ENCODE data around the gene SH3PXD2B.

The SH3PXD2B gene

GRCh38 chr5:172466062-172466461, 11.7 kb upstream of the SH3PXD2B start:
- no peak for TF ChIP-seq CTCF (IDR thresholded peaks at IDR 0.05; ENCODE audit: low read length, missing control alignments)
- no peak for DNase-seq (ENCODE audit: low read depth)
- no peak overlapping the region for H3K4me3 ChIP-seq (replicated peaks; ENCODE audit: low read depth, low read length)

GRCh38 chr5:172463031-172463430, 8.7 kb upstream of the SH3PXD2B start:
- H3K4me3 ChIP-seq (replicated peaks; ENCODE audit: low read depth, low read length), result no peak overlapping the region

GRCh38 chr5:172459783-172460165, 5.4 kb upstream of the SH3PXD2B start:
- H3K4me3 ChIP-seq (replicated peaks; ENCODE audit: low read depth, low read length), result no peak overlapping the region
- TF ChIP-seq CTCF (IDR thresholded peaks at IDR 0.05; ENCODE audit: low read length, missing control alignments), result no peak
- no peak for DNase-seq (ENCODE audit: low read depth)

More at GRCh38 chr5:172463031-172463430, 8.7 kb upstream of the SH3PXD2B start:
- TF ChIP-seq CTCF (IDR thresholded peaks at IDR 0.05; ENCODE audit: low read length, missing control alignments), result no peak
- no peak for DNase-seq (ENCODE audit: low read depth)

- no peak for TF ChIP-seq CTCF (IDR thresholded peaks at IDR 0.05; ENCODE audit: low read length, missing control alignments)
- no peak for DNase-seq (ENCODE audit: low read depth)
These were observed 4.9 kb upstream of the SH3PXD2B start for GRCh38 chr5:172458976-172459782.

GRCh38 chr5:172456076-172456722, 1.9 kb upstream of the SH3PXD2B start:
- no peak for DNase-seq (ENCODE audit: low read depth)
- no peak overlapping the region for H3K4me3 ChIP-seq (replicated peaks; ENCODE audit: low read depth, low read length)
- TF ChIP-seq CTCF (IDR thresholded peaks at IDR 0.05; ENCODE audit: low read length, missing control alignments), result no peak

More at GRCh38 chr5:172458976-172459782, 4.9 kb upstream of the SH3PXD2B start:
- no peak overlapping the region for H3K4me3 ChIP-seq (replicated peaks; ENCODE audit: low read depth, low read length)

- DNase-seq (ENCODE audit: low read depth), result peak; percentile 71
- no peak for TF ChIP-seq CTCF (IDR thresholded peaks at IDR 0.05; ENCODE audit: low read length, missing control alignments)
- H3K4me3 ChIP-seq (replicated peaks; ENCODE audit: low read depth, low read length), result peak overlapping the region; percentile 55
These were observed 1.3 kb upstream of the SH3PXD2B start for GRCh38 chr5:172455511-172456061.
